Transverse colon (tissue), 3 donors: ENCODE results near the gene MAP4K3.

Source experiments
- CTCF ChIP-seq, 5 experiments: fragments of 200-600 bp in 3 of 5; fragments of 450-650 bp in 2 of 5; sonication (generic) in 3 of 5; IDR thresholded peaks; 1 replicate in 2 of 5; 2 replicates in 3 of 5; pipeline ENCODE4 v1.5.1; 2016 to 2017; ENCODE audit warnings: antibody characterized with exemption in 5 of 5, inconsistent platforms in 3 of 5, mild to moderate bottlenecking in 2 of 5, moderate library complexity in 1 of 5
- EP300 ChIP-seq: sonication (generic); formaldehyde crosslinking; IDR thresholded peaks from one replicate; pipeline ENCODE4 v1.6.1; 2017; ENCODE audit warnings: antibody characterized with exemption, low read depth

- no peak for TF ChIP-seq CTCF (IDR thresholded peaks at IDR 0.05)
- TF ChIP-seq EP300: no peak
These were observed 2.7 kb downstream of the MAP4K3 start for GRCh38 chr2:39434233-39434897.
